Right renal pelvis (tissue), 4 donors: ENCODE data around the gene CKS1B. TPM values are rescaled to one million over a fixed set of nuclear protein-coding genes. Genes with fewer than 3 reads are reported as not detected.

Source experiments
- DNase-seq, 4 donors: peaks; one replicate each; pipeline ENCODE4 v3.0.0-alpha.2; 2013; ENCODE audit warnings: low read depth in 4 of 4, low spot score in 3 of 4, missing footprints in 1 of 4
- polyA plus RNA-seq, 4 donors: library from polyadenylated mRNA; unstranded; fragments of 120-200 nt; gene quantifications; one replicate each; pipeline ENCODE4 v1.2.1, GENCODE V29; 2013; ENCODE audit not compliant: insufficient read length in 4 of 4

CKS1B gene
- polyA plus RNA-seq = 100 to 1,000 TPM in 2 of 4 donors, 10 to 100 TPM in 2; 89.4 to 103 (median 100) TPM

DNA sequence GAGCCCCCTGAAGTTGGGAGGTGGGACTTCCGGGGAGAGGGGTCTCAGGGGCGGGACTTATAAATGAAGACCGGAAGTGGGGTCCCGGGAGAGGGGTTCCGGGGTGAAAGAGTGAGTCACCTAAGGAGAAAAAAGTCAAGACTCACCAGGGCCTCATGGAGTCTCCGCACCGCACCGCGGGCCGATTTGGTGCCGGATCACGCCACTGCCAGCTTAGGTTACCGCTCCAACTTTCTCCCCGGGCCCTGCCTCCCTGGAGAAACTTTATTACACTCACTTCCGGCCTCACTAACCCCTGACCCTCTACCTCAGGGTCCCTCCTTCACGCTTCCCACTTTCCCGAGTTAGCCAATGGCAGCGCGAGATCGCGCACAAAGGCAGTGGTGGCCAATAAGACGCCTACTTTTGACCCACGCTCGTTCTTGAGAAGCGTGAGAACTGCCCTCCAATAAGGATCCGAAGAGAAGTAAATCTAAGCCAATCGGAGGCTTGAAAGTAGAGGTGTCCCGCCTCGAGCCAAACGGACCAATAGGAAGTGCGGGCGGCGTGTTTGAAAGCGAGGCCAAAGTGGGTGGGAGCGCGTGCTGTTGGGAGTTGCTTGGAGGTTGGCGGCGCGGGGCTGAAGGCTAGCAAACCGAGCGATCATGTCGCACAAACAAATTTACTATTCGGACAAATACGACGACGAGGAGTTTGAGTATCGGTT lies at the start of gene CKS1B:
Gene CKS1B (plus strand): TSS at position 580 of the 706 bp plus-strand sequence. CDS start 65 bp downstream, at position 645.
- peak; percentile 97 to 100 (median 100) for DNase-seq

DNA sequence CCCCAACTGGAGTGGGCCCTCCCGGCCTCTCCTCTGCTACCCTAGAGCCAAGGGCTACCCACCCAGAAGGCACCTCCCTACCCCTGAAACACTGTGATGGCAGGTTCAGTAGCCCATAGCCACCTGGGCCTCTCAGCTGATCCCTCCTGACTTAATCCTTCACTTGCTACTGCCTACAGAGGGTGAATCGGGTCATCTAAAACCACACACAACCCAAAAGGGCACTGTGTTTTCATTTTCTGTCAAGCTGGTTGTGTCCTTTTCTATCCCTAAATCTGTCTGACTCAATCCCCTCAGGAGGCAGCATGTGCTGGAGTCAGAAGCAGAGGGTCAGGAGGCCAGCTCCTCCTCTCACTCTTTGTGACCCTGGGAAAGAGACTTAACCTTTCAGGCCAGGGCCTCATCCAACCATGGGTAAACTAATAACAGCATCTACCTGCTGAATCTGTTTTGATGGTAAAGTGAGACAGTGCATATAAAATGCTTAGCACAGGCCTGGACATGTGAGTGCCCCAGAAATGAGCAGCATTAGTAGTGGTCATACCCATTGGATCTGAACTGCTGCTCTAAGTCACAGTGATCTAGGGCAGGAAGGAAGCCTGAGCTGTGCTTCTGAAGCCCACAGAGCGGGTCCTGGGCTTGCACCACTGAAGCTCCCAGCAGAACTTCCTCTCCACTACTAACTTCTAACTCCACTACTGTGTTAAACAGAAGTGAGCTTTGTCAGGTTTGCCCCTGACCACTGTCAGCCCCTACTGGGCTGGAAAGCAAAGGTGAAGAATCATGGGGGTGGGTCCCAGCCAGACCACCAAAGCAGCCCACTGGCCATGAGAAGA lies 48.9 kb upstream of the CKS1B start:
- DNase-seq = no peak

DNA sequence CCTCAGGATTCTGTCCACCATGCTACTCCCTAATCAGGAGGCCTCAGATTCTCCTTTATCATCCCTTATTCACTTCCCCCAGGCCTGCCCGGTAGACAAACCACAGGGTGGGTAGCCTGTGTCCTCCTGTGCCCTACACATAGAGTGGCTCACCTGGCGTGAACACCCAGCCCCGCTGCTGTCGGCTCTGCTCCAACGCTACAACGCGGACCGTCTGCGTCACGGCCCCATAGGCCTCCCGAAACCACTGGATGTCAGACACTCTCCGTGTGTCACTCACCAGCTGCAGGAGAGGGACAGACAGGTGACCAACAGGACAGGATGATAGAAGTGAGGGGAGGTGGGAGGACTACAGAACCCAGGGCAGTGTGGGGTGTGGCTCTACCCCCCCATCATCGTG lies 48.3 kb upstream of the CKS1B start:
- no peak for DNase-seq

- DNase-seq = no peak
Observed at GRCh38 chr1:154931940-154932487, 42.5 kb upstream of the CKS1B start.

DNA sequence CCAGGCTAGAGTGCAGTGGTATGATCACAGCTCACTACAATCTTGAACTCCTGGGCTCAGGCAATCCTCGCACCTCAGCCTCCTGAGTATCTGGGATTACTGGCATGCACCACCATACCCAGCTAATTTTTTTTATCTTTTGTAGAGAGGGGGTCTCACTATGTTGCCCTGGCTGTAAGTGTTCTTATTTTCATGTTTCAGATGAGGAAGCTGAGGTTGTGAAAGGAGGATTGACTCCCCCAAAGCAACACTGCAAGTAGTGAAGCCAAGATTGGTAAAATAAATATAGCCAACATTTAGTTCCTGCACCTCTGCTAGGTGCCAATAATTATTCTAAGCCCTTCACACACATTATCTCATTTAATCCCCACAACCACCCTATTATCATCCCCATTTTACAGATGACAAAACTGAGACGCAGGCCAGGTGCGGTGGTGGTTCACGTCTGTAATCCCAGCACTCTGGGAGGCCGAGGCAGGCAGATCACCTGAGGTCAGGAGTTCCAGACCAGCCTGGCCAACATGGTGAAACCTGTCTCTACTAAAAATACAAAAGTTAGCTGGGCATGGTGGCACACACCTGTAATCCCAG lies 40.0 kb upstream of the CKS1B start:
- no peak for DNase-seq

- DNase-seq = no peak
Observed at GRCh38 chr1:154935749-154936554, 38.5 kb upstream of the CKS1B start.

DNA sequence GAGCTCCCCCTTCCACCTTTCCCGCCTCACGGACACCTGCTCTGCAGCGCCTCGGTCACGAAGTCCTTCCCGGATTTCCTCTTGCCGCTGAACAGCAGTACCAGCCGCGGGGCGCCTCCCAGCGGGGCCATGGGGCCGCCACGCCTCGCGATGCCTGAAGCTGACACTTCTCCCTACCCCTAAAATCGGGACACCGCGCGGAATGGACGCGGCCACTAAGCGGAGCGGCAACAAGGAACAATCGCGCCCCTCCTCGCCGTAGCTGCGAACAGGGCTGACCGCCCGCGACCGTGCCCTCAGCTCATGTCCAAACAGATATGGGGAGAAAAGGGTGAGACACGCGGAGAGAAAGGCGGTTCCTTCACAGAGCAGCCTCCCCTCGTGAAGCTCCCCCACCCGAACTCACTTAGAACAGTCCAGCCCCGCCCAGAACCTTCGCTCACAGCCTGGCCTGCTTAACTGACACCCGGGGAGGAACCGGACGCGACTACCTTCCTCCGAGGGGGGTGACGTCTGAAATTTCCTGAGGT lies 37.9 kb upstream of the CKS1B start, which contains the start of gene PMVK:
Gene PMVK (minus strand): TSS at position 165 of the 530 bp plus-strand sequence. CDS start 34 bp downstream, at position 131.
- peak; percentile 93 to 98 (median 95) for DNase-seq

- DNase-seq = peak; percentile 89 to 94 (median 90)
Observed at GRCh38 chr1:154937085-154937987, 37.1 kb upstream of the CKS1B start.

DNA sequence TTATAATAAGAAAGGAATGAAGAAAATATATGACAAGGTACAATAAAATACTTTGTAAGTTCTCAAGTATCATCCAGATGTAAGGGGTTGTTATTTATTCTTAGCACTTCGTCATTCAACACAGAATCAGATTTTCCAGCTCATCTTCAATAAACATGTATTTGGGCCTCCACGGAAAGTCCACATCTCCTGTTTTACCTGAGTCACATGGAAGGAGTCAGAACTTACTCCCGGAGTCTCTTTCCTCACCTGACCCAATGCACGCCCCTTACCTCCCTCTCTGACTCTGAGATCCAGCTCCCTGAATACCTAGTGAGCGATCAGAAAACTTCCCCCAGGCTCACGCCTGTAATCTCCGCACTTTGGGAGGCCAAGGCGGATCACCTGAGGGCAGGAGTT lies 36.5 kb upstream of the CKS1B start:
- DNase-seq = no peak

DNA sequence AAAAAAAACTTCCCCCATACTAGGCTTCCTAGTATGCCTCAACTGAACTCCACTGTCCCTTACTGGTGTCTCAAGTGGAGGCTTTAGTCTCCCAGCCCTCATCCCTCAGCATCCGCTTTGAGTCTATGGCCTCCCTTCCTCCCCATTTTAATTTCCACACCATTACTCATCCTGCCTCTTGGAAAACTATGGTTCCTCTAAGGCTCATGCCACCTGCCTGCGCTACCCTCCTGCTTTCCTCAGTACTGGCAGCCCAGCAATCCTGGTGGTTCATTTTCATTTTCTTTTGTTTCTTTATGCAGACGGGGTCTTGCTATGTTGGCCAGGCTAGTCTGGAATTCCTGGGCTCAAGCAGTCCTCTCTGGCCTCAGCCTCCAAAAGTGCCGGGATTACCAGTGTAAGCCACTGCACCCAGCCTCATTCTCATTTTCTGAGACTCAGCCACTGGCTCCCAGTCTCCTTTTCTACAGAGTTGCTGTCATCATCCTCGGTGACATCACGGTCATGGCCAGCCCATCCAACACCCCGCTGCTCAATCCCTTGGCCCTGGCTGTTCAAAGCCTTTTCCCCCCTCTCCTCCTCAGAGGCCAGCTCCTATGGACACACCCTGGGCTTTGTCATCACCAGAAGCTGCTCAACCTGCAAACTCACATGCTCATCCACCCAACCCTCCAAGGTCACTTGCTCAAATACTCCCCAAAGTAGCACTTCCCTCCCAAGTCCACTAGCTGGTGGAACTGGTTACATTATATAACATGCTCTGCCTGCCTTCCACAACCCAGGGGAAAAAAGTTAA lies 35.7 kb upstream of the CKS1B start:
- no peak for DNase-seq

- no peak for DNase-seq
Observed at GRCh38 chr1:154940213-154940560, 34.3 kb upstream of the CKS1B start.

DNA sequence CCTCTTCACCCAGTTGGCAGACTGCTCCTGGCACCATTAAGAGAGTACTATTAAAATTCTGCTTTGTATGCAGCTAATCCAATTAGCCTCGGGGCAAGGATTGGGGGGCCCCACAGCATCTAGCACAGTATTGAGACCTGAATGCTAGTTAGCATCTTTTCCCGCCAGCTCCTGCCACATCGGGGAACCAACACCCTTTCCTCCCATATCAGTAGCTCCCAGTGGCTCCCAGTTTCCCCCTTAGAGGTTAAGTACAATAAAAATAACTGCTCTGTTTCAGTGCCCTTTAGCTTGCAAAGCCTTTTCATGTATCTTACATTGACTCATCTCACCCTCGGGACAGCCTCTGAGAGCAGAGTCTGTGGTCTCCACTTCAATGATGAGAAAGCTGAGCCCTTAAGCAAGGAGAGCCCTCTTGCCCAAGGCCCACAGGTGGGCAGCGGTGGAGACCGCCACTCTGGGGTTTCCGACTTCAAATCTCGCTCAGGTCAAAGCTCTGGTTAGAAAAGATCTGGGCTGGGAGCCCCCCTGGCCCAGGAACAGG lies 33.8 kb upstream of the CKS1B start:
- DNase-seq = no peak

GRCh38 chr1:154941333-154942013 lies 33.0 kb upstream of the CKS1B start:
- no peak for DNase-seq

DNA sequence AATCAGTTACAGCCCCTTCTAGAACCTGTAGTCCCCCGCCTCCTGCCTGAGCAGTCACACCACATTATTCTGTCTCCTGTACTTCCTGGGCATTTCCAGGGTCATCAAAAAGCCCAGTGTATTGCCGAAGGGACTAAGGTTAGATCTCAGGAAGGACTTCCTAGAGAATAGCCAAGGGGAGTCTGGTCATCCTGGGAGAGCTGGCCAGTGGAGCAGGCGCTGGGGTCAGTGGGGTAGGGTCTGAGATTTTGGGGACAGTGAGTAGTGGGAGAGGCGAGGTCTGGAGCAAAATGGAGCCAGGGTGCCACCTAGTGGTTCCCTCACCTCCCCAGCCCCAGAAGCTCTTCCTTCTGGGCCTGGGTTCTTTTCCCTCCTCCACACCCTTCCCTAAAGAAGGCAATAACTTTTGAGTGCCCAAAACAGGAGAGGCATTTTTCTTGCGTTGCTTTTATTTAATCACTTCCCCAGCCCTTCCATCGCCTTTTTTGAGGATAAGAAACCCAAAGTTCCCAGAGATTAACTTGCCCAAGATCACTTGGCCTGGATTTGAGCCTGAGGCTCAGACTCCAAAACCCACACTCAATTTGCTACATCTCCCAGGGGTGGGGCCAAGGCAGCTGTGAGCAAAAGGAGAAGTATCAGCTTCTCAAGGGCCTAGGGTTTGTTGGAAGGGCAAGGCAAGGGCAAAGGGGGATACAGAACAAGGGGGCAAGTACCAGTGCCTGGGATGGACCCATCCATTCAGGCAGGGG lies 30.7 kb upstream of the CKS1B start:
- DNase-seq = no peak

GRCh38 chr1:154944401-154945159 lies 29.9 kb upstream of the CKS1B start:
- no peak for DNase-seq
